GM18868 (cell line): Measurements from ENCODE around the gene PCBD2.
"Not testable (repeated sequence)": the region's sequence is repeated elsewhere in the genome, so short reads cannot be mapped to it uniquely, and the experiment has no call there.

Source experiments
- ATAC-seq: cut with Tn5 transposase; IDR thresholded peaks from one replicate; pipeline ENCODE4 v1.9.1; 2021; ENCODE audit warnings: mild to moderate bottlenecking, moderate library complexity; ENCODE audit not compliant: unreplicated experiment

The PCBD2 gene

DNA sequence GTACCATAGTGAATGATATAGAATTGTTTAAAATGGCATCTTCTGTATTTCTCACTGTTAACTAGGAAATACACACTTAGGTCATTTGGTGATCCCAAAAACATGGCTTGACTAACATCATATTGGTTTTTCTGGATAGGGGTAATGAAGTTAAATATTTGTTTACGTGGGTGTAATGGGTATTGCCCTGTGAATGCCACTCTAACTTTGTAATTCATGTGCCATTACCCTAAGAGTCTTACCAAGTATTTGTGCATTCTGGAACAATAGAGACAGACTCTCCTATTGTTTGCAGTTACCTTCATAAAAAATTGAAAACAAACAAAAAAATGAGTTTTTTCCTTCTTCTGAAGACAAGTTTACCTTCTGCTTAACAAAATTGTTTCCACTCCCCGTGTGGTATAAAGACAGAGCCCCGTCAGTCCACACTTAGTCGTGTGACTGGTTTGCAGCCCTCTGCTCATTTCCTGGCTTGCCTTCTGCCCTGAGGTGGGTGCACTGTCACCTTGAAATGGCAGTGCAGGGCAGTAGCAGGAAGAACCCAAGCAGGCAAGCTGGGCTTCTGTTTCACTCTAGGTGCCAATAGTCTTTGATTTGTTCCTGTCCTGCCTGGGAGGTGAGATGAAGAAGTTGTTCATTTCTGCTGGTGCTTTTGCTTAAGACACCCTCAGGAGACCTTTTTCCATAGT lies 53.1 kb downstream of the PCBD2 start:
- ATAC-seq = no peak

DNA sequence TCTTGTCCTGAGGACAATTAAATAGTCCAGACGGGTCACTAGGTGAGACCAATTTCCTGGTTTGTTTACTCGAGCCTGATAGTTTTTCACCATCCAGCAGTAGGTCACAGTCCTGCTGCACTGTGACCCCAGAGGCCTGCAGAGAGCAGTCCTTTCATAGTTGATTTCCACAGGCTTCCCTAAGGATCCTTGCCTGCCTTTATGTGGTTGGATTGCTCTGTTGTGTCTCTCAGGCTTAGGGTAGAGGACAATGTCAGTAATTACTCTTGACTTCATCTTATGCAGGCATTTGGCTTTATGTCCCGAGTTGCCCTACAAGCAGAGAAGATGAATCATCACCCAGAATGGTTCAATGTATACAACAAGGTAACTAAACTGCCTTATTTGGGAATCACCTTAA lies 53.8 kb downstream of the PCBD2 start:
- ATAC-seq = no peak

DNA sequence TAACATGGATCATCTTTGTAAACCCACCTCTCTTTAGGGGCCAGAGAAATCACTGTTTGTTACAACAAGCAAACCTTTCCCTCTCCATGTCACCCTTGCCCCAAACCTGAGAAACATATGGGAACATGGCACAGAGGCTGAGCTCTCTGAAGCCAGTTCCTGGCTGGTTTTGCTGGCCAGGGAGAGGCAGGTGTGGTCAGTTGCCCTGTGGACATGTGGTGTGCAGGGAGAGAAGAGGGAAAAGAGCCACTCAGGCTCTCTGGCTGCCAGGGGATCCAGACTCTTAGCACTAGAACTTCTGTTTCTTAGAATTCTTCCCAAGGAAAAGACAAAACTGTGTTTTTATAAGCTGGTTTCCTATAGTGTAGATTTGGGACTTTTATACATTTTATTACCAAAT lies 58.2 kb downstream of the PCBD2 start:
- no peak for ATAC-seq

DNA sequence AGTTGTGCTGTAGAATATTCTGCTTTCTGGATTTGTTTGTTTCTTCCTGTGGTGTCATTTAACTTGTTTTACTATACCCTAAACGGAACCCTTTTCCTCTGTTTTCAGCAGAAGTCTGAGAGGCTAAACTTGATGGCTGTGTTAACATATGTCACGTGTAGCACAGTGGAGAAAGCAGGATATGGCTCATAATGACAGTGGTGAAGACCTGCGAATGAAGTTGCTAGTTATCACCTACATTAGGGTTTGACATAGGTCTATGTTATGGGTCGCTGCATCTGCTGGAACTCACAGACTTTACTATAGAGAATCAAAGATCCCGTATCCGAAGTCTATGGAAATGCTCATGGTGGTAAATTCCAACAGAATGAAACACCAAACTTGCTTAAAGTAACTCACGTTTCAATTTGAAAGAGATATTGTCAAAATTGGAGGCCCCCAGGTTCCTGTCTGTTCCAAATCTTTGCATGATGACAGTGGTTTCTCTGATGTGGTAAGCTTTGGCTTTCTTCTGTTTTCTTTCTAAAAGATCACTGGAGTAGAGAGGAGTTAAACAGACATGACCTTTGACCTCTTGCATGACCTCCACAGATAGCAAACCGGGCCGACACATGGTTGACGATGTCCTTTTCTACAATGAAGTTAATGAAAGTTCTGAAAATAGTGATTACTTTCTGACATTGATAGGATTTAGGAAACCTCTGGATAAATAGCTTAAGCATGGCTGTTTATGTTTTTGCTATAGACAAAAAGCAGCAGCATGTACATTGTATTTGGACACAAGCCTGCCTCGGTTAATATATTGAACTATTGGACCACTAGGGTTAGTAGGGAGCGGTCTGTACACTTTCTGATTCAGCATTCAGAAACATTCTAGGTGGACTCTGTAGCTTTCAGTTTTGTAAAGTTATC lies 59.7 kb downstream of the PCBD2 start:
- ATAC-seq = no peak

DNA sequence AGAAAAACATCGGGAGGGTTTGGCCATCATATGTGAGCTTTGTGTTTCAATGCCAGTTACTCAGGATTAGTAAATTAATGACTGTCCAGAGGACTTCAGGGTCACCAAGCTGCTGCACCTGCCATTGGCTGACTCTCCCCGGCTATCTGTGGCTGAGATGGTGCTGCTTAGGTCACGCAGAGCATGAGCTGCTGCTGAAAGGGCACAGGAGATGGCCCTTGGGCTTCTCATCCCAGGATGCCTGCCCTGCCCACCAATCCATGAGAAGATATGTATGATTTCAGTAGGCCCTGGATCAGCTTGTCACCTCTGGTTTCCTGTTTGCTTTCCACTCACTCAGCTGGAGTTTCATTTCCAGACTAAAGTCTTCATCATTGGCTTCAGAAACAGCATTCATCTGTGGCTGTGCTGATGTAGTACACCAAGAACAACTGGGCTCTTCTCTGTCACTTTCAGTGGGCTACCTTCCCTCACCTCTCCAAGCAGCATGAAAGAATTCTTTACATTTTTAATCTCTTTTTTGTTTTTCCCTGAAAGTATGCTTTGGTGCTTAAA lies 60.4 kb downstream of the PCBD2 start:
- no peak for ATAC-seq

DNA sequence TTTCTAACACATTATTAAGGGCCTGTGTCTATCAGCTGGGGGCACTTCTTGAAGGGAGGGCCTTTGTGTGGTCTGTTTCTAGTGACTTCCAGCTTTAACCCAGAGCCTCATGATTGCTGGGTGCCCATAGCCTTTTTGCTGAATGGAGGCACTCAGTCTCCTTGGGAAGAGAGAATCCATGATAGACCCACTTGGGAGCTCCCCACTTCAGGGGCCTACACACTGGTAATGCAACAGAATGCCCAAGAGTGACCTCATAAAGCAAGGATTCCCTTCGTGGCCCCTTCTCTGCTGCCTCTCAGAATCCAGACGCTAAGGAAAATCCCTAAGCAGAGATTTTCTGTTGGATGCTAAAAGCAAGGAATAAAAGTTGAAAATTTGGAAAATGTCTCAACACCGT lies 62.7 kb downstream of the PCBD2 start, which contains the start of gene CATSPER3:
TSS of gene CATSPER3 (plus strand) at position 301 of the 400 bp plus-strand sequence. CDS start at position 386, 85 bp downstream.
- no peak for ATAC-seq

DNA sequence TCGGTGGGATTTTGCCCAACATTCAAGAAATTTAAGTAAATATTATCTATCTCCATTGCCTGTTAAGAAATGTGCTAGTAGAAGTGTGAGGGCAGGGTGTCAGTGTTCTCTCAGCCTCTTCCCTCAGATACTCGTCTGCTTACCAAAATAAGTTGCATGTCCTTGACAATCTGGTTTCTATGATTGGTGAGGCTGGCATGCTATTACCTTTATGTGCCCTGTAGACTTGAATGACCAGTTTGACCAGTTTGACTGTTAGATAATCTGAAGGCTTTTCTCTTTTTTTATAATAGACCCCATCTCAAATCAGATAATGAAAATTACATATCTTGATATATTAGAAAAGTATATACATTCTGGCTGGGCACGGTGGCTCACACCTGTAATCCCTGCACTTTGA lies 63.1 kb downstream of the PCBD2 start:
- ATAC-seq = no peak

DNA sequence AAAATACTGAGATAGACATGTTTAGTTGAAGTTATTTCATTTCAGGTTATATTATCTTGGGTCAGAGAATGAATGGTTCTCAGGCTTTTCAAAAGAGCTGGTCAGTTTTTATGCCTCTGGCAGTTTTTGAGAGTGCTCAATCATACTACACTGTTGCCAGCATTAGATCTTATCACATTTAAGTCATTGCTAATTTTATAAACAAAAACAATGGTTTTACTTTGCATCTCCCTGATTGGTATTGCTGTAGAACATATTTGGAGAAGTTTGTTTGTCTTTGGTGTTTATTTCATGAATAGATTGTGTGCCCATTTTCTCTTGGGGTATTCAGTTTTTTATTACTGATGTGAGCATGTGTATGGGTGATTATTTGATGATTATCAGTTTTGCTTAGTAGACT lies 64.2 kb downstream of the PCBD2 start:
- ATAC-seq = no peak

DNA sequence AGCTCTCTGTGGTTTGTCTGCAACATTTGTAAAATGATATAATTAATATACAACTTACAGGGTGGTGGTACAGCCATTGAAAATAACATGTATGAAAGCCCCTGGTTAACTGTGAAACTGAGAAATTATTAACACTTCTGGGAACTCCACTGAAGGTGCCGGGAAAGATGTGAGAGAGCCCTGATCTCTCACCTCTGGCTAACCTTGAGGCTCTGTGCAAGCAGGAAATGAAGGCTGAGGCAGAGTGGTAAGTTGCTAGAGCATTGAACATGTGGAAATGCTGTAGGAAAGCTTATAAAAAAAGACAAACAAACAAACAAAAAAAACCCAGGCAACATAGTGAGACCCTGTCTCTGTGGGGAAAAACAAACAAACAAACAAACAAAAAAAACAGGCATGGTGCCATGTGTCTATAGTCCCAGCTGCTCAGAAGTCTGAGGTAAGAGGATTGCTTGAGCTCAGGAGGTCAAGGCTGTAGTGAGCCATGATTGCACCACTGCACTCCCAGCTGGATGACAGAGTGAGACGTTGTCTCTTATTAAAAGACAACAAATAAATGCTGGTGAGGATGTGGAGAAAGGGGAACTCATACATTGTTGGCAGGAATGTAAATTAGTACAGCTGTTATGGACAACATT lies 70.3 kb downstream of the PCBD2 start:
- ATAC-seq = no peak

DNA sequence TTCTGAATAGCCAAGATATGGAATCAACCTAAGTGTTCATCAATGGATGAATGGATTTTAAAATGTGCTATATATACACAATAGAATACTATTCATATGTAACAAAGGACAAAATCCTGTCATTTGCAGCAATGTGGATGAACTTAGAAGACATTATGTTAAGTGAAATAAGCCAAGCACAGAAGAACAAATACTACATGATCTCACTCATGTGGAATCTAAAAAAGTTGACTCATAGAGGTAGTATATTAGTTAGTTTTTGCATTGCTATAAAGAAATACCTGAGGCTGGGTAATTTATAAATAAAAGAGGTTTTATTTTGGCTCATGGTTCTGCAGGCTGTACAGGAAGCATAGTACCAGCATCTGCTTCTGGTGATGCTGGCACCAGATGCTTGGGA lies 70.9 kb downstream of the PCBD2 start:
- no peak for ATAC-seq

DNA sequence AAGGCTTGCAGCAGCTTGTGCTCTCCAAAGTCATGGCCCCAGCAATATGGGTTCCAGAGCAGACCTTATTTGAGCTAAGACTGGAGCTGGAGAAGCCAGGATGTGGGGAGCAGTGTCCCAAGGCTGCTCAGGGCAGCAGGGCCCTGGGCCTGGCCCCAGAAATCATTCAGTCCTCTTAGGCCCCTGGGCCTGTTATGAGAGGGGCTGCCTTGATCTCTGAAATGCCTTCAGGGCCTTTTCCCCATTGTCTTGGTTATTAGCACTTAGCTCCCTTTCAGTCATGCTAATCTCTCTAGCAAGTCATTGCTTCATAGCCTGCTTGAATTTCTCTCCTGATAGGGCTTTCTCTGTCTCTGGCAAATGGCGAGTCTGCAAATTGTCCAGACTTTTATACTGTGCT lies 71.9 kb downstream of the PCBD2 start:
- no peak for ATAC-seq

DNA sequence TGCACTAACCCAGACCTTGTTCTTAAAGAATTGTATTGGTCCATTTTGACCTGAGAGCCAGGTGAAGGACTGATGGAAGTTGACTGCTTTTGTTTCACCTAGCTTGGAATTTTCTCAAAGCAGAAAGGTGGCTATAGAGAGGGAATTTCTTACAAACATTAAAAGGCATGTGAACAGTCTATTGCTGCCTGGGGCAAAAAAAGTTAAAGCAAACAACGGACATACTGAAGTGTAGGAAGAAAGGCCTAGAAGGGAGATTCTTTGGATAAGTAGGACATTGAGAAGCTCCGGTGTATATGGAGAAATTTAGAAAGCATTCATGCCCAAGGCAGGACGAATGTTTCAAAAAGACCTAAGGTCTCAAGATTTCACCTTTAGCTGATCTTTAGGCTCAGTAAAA lies 74.5 kb downstream of the PCBD2 start:
- ATAC-seq = no peak

DNA sequence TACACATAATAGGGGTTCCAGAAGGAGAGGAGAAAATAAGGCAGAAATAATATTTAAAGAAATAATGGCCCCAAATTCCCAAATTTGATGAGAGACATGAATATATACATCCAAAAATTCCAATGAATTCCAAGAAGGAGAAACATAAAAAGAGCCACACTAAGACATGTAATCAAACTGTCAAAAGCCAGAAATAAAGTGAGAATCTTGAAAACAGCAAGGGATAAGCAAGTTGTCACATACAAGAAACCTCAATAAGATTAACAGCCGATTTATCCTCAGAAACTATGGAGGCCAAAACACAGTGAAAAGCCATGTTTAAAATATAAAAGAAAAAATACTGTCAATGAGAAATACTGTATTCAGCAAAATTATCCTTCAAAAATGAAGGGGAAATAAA lies 77.3 kb downstream of the PCBD2 start:
- ATAC-seq = no peak

DNA sequence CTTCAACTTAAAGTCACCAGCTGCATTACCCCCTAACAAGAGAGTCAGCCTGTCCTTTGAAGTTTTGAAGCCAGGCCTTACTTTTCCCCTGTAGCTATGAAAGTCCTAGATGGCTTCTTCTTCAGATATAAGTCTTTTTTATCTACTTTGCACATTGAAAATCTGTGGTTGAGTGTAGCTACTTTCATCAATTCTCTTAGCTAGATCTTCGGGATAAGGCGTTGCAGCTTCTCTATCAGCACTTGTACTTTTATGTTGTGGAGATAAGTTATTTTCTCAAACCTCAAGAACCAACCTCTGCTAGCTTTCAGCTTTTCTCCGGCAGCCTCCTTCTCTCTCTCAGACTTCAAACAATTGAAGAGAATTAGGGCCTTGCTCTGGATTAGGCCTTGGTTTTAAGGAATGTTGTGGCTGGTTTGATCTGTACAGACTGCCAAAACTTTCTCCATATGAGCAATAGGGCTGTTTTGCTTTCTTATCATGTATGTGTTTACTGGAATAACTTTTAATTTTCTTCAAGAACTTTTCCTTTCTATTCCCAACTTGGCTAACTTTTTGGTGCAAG lies 84.4 kb downstream of the PCBD2 start:
- ATAC-seq = no peak

DNA sequence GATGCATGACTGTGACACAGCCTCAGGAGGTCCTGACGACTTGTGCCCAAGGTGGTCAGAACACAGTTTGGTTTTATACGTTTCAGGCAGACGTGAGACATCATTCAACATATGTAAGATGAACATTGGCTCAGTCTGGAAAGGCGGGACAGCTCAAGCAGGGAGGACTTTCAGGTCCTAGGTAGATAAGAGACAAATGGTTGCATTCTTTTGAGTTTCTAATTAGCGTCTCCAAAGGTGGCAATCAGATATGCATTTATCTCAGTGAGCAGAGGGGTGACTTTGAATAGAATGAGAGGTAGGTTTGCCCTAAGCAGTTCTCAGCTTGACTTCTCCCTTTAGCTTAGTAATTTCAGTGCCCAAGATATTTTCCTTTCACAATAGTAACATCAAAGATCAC lies 85.3 kb downstream of the PCBD2 start:
- ATAC-seq = not testable (repeated sequence)

DNA sequence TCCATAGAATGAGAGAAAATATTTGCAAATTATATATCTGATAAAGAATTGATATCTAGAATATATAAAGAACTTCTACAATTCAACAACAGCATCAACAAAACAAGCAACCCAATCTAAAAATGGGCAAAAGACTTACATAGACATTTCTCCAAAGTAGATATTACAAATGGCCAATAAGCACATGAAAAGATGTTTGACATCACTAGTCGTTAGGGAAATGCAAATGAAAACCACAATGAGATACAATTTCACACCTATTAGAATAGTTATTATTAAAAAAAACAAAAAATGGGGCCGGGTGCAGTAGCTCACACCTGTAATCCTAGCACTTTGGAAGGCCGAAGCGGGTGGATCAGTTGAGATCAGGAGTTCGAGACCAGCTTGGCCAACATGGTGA lies 87.2 kb downstream of the PCBD2 start:
- ATAC-seq = no peak

DNA sequence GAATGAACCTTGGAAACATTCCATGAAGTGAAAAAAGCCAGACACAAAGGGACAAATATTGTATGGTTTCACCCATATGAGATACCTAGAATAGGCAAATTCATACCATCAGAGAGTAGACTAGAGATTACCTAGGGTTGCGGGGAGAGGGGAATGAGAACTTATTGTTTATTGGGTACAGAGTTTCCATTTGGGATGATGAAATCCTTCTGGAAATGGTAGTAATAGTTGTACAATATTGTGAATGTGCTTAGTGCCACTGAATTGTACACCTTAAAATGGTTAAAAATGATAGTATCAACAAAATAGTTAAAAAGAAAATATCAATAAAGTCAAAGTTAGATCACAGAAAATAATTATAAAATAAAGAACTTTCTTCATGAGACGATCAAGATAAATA lies 88.2 kb downstream of the PCBD2 start:
- no peak for ATAC-seq

DNA sequence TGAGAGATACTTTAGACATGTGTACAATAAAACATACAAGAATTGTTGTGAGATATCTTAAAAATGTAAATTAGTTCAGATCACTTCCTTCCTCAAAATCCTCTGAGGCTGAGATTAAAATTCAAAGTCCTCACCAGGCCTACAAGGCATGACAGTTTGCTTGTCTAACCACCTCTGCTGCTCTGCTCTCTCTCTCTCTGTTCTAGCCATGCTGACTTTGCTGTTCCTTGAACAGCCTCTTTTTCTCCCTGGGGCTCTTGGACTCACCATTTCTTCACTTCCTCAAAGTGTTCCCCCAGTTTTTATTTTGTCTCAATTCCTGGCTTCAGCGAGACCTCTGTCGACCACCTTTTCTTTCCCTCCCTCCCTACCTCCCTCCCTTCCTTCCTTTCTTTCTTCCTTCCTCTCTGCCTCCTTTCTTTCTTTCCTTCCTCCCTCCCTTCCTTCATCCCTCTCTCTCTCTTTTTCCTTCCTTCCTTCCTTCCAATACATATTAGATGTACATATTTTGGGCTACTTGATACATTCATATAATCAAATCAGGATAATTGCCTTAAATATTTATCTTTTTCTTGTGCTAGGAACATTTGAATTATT lies 89.7 kb downstream of the PCBD2 start:
- ATAC-seq = no peak

DNA sequence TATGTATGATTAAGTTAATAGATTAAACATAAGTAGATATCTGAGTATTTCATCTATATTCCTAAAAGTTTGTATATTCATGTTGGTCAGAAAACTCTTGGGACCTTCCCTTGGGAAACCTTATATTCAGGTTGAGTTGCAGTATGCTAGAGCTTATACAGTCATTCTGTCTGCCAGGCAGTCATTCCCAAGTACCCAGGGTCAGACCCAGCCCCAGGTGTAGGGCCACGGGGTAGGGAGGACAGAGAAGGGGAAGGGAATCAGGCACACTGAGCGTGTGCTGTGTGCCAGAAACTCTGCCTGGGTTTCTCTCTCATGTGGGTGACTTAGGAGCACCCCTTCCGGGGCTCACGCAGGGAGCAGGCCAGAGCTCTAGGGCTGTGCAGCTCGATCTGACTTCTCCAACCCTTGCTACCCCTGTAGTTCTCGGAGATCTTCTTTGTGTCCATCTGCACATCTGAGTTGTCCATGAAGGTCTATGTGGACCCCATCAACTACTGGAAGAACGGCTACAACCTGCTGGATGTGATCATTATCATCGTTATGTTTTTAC lies 91.0 kb downstream of the PCBD2 start:
- ATAC-seq = no peak

DNA sequence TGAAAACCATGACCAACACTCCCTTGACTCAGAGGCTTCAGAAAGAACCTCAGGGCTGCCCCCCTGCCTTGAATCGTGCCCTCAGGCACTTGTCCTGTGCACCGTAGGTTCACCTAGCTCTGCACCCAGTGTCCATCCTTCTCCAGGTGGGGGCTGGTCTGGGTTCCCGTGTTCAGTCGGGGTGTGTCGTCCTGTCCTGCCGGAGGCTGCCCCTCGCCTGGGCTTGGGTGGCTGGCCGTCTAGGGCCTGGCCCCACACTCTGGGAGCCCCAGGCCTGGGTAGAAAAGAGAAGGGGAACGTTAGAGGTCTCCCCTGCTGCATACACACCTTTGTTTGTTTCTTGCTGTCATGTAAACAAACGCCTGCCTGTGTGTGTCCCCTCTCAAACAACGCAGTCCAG lies 92.1 kb downstream of the PCBD2 start:
- ATAC-seq = no peak
